NCI-H1930 (cell line): ENCODE results near the gene LIPC.

Experiments
- DNase-seq, 2 experiments: peaks; one replicate each; lab custom pipeline; 2025; lab: John Stamatoyannopoulos, UW

LIPC gene

GRCh38 chr15:58541410-58542087, 109.8 kb downstream of the LIPC start:
- DNase-seq, result no peak

DNA sequence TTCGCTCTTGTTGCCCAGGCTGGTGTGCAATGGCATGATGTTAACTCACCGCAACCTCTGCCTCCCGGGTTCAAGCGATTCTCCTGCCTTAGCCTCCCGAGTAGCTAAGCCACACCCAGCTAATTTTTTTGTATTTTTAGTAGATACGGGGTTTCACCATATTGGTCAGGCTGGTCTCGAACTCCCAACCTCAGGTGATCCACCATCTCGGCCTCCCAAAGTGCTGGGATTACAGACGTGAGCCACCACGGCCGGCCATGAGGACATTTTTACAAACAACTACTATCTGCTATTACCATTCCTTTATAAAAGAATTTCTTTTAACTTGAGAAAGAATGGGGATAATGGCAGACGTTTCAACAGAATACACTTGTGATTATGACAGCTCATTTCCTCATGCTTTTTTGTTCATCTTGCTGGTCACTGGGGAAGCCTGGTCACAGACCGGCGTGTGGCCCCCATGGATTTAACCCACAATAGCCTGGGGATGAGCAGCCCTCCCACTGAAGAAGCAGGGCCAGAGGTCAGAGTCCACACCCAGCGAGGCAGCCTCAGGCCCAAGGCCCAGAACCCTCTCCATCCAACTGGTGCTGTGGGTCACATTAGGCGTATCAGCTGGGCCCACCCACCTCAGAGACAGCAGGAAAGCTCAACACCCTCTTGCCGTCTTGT, 112.0 kb downstream of the LIPC start:
- no peak for DNase-seq

DNA sequence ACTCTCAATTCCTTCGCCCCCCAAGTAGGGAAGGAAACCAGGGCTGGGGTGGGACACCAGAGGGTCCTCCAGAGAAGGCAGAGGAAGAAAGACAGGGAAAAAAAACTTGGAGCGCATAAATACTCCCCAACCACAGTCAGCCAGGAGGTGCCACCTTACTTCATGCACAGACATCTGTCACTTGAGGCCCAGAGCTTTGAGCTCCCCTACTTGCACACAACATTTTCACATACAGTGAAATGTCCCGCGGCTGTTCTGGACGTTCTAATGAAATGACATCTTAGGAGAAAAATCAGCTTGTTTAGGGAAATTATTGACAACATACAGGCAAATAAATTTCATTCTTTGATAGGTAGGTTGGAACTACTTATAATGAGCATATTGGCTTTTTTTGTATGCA, 113.0 kb downstream of the LIPC start:
- no peak for DNase-seq

GRCh38 chr15:58545307-58546065, 113.7 kb downstream of the LIPC start:
- no peak for DNase-seq

DNA sequence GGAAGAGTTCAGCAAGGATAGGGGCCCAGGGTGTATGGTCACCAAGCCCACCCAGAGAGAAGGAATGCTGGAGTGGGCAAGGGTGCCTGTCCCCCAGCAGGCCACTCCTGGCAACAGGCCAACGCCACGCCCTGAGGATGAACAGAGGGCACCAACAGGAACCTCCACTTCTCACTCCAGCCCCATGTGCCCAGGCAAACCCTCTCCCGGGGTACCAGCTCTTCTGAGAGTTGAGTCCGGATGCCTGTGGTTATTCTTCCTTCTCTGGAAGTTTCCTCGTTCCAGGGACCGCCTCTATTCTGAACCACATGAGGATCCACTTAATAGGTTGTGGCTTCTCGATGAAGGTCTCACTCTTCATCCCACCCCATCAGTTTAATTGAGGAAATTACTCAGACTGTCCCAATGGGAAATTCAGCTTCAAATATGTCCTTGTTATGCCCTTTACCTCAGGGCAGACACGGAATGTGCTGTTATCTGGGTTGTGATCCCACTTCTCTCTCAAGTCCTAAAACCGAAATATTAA, 114.3 kb downstream of the LIPC start:
- DNase-seq, result no peak

DNA sequence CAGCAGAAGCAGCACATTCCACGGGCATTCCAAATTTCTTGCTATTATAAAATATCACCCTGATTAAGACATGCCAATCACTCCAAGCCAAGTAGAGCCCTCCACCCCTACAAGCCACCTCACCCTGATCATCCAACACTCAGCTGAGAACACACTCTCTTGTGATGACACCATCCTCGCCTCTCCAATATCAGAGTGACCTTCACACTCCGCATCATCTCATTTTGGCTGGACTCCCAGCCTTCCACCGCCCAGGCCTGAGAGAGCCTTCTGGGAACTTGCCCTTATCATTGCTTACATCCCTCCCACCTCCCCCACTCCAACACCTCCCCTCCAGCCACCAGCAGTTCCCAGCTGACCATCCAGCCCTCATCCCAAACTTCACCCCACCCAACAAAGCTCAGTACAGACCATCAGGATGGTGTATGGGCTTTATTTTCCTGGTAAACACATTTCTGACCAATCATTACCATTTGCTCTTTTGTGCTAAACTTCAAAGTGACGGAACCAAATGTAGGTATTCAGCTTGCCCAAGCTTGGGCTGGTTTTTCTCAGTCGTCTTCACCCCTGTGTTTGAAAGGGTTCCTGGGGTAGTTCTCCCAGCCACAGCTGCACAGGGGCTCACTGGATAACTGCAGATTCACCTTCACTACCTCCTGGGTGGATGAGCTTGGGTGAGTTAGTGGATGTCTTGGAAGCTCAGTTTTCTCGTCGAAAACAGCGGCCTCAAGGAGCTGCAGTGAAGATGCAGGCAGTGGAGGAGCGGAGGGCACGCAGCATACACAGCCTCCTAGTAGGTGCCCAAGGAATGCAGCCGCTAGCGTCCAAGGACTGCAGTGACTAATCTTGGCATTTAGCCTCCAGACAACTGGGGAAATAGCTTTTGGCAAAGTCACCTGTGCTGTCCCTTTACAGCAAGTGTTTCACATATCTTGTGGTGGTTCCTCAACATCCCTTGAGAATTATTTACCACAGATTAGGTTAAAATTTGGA, 115.1 kb downstream of the LIPC start:
- no peak for DNase-seq

DNA sequence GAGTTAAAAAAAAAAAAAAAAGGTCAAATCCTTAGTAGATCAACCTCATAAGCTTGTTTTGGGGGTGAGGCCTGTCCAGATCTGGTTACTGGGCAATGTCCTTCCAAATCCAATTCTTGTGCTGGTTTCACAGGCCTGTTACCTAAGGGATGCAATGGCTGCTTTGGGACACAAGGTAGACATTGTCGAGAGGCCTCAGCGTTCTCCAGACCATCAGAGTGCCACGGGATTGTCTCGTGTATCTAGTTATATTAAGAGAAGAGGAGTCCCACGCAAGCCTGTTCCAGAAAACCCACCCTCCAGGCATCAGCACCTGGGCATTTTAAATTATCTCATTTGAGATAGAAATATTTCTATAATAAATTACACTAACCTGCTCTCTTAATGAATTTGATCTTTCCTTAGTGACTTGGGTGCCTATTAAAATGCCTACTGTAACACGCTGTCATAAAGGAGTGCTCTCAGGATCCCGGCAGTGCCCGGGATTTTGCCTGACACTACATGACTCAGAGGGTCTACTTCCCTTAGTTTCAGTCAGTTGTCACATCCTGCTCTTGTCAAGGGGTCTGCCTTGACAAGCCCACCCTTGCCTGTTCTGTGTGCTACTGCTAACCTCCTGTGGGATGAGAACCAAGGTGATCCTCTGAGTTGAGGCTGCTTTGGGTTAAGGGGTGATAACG, 116.0 kb downstream of the LIPC start:
- DNase-seq, result no peak

DNA sequence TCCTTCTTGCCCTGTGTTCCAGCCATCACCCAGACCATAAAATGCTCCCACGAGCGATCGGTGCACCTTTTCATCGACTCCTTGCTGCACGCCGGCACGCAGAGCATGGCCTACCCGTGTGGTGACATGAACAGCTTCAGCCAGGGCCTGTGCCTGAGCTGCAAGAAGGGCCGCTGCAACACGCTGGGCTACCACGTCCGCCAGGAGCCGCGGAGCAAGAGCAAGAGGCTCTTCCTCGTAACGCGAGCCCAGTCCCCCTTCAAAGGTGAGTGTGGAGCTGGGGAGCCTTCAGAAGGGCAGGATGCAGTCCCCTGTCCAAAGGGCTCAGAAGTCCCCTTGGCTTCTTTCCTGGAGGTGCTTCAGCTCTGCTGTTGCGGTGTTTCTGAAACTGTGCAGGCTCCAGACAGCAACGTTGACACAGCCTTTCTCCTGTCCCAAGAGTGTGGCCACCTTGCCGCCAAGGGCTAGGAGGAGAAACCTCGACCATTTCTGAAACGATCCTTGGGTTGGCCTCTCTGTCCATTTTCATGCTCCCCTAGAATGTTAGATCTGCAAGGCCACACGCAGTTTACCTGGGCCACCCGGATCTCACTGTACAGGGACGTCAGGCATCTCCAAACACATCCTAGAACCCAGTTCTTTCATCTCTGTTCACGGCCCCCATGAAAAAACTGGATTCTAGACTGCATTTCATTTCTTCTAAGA, 116.7 kb downstream of the LIPC start:
- no peak for DNase-seq

GRCh38 chr15:58549013-58549784, 117.4 kb downstream of the LIPC start:
- no peak for DNase-seq

GRCh38 chr15:58549785-58550074, 117.9 kb downstream of the LIPC start:
- DNase-seq, result no peak

DNA sequence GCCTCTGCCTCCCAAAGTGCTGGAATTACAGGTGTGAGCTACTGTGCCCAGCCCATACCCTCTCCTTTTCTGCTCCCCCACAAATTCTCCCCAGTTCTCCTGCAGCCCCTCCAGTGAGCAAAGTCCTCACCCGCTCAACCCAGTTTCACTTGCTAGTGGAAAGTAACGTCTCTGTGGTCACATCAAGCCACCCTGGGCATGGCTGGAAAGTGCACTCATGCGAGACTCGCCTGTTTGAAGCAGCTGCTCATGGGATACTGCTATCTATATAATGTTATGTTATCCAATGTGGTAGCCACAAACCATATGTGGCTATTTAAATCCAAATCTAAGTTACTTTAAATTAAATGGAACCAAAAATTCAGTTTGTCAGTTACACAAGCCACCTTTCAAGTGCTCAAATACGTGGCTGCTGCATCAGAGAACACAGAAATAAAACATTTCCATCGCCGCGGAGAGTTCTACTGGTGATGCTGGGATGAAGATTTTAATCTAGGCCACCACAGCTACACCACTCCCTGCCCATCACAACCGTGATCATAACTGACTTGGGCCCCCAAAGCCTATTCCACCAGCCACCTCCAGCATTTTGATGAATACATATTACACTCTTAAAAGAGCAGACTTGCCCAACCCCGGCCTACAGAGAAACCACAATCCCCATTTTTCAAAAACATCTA, 119.4 kb downstream of the LIPC start:
- DNase-seq, result no peak

- no peak for DNase-seq
Observed at GRCh38 chr15:58551764-58552504, 120.1 kb downstream of the LIPC start.

GRCh38 chr15:58552505-58553364, 120.9 kb downstream of the LIPC start:
- DNase-seq, result no peak

- no peak for DNase-seq
Observed at GRCh38 chr15:58553365-58553918, 121.7 kb downstream of the LIPC start.

GRCh38 chr15:58554758-58555157, 123.0 kb downstream of the LIPC start:
- DNase-seq, result no peak

GRCh38 chr15:58555162-58556027, 123.6 kb downstream of the LIPC start:
- DNase-seq, result no peak
